Measurements from ENCODE around the gene SAMD8.
A peak's percentile ranks its signal among the peaks of the same experiment; 100 is the strongest.

DNA sequence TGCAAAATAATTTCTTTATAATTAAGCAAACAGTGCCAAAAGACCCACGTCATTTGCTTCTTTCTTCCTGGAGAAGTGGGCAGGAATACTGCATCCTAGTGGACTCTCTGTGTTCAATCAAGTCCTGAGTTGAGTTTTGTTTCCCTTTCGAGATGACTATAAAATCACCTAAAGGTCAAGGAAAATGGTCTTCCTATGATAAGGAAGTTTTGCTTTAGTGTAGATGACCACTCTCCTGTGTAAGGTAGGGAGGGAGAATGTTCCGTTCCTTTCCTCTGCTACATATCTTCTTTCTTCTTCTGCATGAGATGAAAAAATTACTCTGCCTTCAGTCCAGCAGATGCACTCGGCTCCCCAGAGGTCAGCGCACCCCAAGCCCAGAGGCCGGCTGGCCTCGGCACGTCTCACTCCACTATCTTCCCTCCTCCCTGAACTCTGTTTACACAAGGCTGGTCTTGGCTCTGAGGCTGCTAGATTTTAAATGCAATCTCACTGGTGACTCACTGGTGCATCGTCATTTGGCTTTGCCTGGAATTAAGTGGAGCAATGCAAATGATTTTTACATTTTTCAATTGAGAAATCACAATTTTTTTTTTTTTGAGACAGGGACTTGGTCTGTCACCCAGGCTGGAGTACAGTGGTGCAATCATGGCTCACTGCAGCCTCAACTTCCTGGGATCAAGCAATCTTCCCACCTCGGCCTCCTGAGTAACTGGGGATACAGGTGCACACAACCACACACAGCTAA lies 80.5 kb downstream of the SAMD8 start:
- TF ChIP-seq, protein P1, sequence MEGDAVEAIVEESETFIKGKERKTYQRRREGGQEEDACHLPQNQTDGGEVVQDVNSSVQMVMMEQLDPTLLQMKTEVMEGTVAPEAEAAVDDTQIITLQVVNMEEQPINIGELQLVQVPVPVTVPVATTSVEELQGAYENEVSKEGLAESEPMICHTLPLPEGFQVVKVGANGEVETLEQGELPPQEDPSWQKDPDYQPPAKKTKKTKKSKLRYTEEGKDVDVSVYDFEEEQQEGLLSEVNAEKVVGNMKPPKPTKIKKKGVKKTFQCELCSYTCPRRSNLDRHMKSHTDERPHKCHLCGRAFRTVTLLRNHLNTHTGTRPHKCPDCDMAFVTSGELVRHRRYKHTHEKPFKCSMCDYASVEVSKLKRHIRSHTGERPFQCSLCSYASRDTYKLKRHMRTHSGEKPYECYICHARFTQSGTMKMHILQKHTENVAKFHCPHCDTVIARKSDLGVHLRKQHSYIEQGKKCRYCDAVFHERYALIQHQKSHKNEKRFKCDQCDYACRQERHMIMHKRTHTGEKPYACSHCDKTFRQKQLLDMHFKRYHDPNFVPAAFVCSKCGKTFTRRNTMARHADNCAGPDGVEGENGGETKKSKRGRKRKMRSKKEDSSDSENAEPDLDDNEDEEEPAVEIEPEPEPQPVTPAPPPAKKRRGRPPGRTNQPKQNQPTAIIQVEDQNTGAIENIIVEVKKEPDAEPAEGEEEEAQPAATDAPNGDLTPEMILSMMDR (IDR thresholded peaks at IDR 0.05; ENCODE audit: extremely low read depth in 1 of 2, insufficient read depth in 1 of 2, low read depth in 1 of 2, low read length in 2 of 2), result peak in 1 of 2 donors; percentile 13
- TF ChIP-seq POLR2A (IDR thresholded peaks at IDR 0.05; ENCODE audit: low read depth, low read length) (no peak), POLR2AphosphoS5 (IDR thresholded peaks at IDR 0.05; ENCODE audit: insufficient read depth, low read depth, low read length) (no peak), MYC (IDR thresholded peaks at IDR 0.05; ENCODE audit: low read depth, low read length) (no peak), EZH2 (IDR thresholded peaks at IDR 0.05; ENCODE audit: borderline replicate concordance, low read depth, low read length, severe bottlenecking) (no peak), FOS (IDR thresholded peaks at IDR 0.05; ENCODE audit: borderline replicate concordance, insufficient read depth, low read length) (peak; percentile 62), JUN (IDR thresholded peaks at IDR 0.05; ENCODE audit: borderline replicate concordance, insufficient read depth, insufficient read length, low read depth) (peak; percentile 27)
- TF ChIP-seq, protein P2, sequence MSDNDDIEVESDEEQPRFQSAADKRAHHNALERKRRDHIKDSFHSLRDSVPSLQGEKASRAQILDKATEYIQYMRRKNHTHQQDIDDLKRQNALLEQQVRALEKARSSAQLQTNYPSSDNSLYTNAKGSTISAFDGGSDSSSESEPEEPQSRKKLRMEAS (IDR thresholded peaks at IDR 0.05; ENCODE audit: insufficient read depth, insufficient read length), result no peak
